OCI-LY1 (cell line): ENCODE data around the gene SAMD8.

ENCODE experiments used
- EZH2 ChIP-seq: fragments of 200-600 bp; sonication (generic), shearing (Covaris generic); IDR thresholded peaks from 2 replicates; pipeline ENCODE4 v1.8.0; 2017; ENCODE audit warnings: borderline replicate concordance, mixed run types, mild to moderate bottlenecking, antibody characterized with exemption, low read length, moderate library complexity, mixed read lengths
- TF ChIP-seq, protein P1 (sequence below): fragments of 200-600 bp; sonication (generic), shearing (Covaris generic); IDR thresholded peaks from 2 replicates; pipeline ENCODE4 v1.5.1; 2017; ENCODE audit warnings: mild to moderate bottlenecking, antibody characterized with exemption, low read length, moderate library complexity, mixed read lengths

DNA sequence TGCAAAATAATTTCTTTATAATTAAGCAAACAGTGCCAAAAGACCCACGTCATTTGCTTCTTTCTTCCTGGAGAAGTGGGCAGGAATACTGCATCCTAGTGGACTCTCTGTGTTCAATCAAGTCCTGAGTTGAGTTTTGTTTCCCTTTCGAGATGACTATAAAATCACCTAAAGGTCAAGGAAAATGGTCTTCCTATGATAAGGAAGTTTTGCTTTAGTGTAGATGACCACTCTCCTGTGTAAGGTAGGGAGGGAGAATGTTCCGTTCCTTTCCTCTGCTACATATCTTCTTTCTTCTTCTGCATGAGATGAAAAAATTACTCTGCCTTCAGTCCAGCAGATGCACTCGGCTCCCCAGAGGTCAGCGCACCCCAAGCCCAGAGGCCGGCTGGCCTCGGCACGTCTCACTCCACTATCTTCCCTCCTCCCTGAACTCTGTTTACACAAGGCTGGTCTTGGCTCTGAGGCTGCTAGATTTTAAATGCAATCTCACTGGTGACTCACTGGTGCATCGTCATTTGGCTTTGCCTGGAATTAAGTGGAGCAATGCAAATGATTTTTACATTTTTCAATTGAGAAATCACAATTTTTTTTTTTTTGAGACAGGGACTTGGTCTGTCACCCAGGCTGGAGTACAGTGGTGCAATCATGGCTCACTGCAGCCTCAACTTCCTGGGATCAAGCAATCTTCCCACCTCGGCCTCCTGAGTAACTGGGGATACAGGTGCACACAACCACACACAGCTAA, 80.5 kb downstream of the SAMD8 start:
- TF ChIP-seq, protein P1, sequence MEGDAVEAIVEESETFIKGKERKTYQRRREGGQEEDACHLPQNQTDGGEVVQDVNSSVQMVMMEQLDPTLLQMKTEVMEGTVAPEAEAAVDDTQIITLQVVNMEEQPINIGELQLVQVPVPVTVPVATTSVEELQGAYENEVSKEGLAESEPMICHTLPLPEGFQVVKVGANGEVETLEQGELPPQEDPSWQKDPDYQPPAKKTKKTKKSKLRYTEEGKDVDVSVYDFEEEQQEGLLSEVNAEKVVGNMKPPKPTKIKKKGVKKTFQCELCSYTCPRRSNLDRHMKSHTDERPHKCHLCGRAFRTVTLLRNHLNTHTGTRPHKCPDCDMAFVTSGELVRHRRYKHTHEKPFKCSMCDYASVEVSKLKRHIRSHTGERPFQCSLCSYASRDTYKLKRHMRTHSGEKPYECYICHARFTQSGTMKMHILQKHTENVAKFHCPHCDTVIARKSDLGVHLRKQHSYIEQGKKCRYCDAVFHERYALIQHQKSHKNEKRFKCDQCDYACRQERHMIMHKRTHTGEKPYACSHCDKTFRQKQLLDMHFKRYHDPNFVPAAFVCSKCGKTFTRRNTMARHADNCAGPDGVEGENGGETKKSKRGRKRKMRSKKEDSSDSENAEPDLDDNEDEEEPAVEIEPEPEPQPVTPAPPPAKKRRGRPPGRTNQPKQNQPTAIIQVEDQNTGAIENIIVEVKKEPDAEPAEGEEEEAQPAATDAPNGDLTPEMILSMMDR: no peak
- no peak for TF ChIP-seq EZH2
